Measurements from ENCODE around the gene NAPSA. TPM values are rescaled to one million over a fixed set of nuclear protein-coding genes. Genes with fewer than 3 reads are reported as not detected.

Gene NAPSA
- total RNA-seq, 1 donor from 2014 or later = under 0.01 TPM

DNA sequence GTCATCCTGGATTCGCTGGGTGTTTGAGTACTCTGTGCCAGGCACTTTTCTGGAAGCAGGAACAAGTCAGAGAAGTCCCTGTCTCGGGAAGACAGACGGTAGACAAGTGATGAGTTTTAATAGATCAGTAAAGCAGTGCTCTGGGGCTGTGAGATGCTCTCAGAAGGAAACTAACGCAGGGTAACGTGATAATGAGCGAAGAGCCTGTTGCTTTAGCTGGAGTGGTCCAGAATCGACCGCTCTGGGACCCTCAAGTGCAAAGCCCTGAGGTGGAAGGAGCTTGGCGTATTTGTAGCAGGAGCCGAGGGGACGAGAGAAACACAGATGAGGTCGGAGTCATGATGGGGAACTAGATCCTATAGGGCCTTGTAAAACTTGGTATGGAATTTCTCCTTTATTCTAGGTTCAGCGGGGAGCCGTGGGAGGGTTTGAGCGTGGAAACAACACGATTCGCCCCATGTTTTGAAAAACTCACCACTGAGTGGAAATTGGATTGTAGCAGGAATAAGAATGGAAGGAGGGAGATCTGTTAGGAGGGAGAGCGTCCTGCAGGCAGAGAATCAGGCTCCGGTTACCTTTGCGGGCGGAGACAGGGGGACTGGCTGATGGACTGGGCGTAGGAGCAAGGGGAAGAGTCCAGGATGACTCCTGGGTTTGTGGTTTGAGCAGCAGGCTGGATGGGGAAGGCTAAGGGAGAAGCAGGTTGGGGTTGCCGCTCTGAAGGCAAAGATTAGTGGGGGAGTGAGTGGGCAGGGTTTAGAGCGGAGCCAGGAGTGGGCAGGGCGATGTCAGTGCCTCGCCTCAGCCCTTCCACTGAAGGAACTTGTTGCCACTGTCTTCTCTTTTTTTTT is 19.5 kb upstream of the NAPSA start:
- no peak for DNase-seq (ENCODE audit: low read depth, low spot score)

DNA sequence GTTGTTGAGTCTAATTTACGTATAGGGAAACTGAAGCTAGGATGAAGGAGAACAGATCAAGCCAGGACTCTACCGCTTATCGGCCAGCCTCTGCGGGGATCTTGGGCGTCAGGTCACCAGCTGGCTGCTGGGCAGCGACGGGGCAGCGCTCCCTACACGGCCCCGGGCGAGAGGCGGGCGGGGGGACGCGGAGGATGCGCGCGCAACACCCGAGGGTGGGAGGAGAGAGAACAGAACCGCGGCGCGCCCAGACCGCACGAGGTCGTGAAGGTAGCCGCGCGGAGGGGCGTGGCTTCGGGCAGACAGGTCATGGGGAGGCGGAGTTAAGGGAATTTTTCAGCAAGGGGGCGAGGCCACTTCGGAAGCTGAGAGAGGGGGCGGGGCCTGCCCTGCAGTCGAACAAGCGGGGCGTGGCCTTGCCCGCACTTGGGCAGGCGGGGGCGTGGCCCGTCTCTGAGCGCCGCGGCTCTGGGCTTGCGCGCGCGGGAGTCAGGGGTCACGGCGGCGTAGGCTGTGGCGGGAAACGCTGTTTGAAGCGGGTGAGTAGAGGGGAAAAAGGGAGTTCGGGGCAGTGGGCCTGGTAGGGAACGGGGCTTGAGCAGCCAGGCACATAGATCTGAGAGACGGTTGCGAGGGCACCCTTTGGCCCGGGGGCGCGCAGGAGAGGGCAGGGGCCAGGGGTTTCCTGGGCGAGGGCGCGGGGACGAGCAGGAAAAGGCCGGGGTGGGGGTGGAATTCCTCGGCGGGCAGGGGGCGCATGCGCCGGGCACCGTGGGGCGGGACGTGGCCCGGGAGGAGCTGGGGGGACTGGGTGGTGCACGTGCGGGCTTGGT is 18.6 kb upstream of the NAPSA start, which contains the start of gene POLD1:
TSS of gene POLD1 (plus strand) at position 496 of the 833 bp plus-strand sequence. CDS start 14,505 bp downstream, outside the sequence.
- DNase-seq (ENCODE audit: low read depth, low spot score) = peak; percentile 88

DNA sequence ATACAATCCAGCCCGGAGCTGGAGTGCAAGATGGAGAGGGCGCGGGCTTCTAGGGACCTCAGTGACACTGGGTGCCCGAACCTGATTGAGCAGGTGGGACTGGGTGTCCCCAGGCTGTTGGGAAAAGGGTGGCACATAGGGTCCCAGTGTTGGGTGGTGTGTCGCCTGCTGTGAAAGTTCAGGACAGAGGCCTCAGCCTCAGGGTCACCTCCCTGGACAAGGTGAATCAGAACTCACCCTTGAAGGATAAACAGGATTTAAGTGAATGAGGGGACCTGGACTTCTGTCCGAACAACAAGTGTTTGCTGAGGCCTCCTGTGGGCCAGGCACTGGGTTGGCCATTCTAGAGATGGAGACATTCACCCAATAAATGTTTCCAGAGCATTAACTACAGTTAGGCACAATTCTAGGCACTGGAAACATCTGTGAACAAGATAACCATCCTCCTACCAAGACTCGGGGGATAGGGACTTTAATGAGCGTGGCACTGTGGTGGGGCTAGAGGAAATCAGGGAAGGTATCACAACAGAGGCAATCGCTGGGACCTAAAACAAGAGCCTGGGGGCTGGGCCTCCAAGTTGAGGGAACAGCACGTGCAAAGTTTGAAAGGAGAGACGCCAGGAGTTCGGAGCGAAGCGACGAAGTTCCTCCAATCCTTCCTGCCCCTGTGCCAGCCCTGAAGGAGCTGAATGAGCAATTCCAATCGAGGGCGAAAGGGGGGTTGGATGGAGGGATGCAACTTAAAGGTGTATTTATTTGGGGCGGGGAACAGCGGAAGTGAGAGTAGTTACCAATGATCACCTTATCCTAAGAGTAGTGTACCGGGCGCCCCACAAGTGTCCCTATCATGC is 17.8 kb upstream of the NAPSA start:
- no peak for DNase-seq (ENCODE audit: low read depth, low spot score)

DNA sequence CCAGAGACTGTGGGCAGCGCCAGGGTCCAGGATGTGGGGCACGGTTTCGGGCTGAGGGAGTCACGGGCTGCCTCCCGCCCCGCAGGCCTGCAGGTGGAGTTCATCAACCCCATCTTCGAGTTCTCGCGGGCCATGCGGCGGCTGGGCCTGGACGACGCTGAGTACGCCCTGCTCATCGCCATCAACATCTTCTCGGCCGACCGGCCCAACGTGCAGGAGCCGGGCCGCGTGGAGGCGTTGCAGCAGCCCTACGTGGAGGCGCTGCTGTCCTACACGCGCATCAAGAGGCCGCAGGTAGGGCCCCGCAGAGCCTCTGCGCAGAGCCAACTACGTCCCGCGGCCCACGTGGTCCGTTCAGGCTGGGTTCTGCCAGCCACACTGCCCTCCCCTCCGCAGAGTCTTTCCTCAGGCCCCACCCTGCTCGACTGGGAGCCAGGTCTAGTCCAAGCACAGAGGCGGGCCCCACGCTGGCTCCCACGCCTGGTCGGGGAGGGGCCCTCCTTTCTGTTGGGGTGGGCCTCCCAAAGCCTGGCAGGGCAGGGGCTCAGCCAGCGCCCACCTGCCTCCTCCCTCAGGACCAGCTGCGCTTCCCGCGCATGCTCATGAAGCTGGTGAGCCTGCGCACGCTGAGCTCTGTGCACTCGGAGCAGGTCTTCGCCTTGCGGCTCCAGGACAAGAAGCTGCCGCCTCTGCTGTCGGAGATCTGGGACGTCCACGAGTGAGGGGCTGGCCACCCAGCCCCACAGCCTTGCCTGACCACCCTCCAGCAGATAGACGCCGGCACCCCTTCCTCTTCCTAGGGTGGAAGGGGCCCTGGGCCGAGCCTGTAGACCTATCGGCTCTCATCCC is 16.7 kb upstream of the NAPSA start:
- no peak for DNase-seq (ENCODE audit: low read depth, low spot score)

DNA sequence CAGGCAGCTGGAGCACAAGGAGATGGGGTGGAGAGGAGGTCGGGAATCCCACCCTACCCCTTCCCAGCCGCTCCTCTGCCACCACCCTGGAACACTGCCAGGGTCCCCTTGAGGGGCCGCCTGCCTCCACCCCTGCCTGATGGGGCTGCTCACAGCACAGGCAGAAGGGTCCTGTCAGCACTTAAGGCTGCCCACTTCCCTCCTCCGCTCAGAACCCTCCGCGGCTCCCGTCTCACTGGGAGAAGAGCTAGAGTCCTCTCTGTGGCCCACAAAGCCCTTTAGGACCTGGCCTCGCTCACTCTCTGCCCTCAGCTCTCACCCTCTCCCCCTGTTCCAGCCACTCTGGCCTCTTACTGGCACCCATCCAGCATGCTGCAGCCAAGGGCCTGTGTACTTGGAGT is 15.3 kb upstream of the NAPSA start:
- DNase-seq (ENCODE audit: low read depth, low spot score) = no peak

DNA sequence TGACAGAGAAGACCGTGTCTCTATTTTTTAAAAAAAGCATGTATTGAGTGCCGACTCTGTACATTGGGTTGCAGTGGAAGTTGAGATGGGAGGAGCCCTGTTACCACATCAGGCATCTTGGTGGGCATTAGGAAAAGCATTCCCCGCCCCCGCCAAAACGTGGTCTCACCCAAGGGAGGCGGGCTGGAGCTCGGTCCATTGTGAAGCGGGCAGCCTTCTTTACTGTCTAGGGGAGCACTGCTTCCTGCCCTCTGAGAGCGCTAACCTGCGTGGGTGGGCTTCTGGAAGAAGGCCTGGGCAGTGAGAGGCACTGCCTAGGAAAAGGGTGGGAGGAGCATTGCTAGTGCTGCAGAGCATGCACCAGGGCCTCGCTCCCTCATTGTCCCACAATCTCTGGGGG is 14.7 kb upstream of the NAPSA start:
- no peak for DNase-seq (ENCODE audit: low read depth, low spot score)

DNA sequence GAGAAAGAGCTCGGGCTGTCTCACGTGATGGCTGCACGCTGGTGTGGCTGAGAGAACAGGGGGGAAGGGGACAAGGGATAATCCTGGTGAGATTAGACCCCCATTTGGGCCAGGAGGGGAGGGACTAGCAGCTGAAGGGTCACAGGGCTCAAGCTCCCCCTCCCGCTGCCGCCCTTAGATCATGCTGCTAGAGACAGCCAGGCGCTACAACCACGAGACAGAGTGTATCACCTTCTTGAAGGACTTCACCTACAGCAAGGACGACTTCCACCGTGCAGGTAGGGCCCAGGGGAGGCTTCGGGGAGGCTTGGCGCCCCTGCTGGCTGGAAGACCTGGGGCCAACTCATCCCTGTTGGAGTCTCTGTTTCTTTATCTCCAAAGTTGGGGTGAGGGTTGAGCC is 14.2 kb upstream of the NAPSA start:
- DNase-seq (ENCODE audit: low read depth, low spot score) = no peak

DNA sequence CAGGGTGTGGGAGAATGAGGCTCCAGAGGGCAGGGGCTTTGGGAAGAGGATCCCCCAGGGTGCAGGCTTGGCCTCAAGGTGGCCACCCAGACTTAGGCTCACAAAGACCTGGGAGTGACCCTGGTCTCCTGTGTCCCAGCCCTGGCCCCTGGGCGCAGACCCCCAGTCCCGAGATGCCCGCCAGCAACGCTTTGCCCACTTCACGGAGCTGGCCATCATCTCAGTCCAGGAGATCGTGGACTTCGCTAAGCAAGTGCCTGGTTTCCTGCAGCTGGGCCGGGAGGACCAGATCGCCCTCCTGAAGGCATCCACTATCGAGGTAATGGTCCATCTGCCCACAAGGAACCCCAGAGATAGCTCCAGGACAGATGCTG is 13.4 kb upstream of the NAPSA start:
- DNase-seq (ENCODE audit: low read depth, low spot score) = no peak

DNA sequence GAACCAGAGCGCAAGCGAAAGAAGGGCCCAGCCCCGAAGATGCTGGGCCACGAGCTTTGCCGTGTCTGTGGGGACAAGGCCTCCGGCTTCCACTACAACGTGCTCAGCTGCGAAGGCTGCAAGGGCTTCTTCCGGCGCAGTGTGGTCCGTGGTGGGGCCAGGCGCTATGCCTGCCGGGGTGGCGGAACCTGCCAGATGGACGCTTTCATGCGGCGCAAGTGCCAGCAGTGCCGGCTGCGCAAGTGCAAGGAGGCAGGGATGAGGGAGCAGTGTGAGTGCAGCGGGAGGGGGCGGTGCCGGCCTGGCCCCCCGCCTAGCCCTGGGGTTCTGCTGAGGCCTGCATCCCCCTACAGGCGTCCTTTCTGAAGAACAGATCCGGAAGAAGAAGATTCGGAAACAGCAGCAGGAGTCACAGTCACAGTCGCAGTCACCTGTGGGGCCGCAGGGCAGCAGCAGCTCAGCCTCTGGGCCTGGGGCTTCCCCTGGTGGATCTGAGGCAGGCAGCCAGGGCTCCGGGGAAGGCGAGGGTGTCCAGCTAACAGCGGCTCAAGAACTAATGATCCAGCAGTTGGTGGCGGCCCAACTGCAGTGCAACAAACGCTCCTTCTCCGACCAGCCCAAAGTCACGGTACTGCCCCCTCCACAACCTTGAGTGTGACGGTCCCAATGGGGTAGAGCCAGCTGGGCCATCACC is 12.9 kb upstream of the NAPSA start:
- no peak for DNase-seq (ENCODE audit: low read depth, low spot score)

DNA sequence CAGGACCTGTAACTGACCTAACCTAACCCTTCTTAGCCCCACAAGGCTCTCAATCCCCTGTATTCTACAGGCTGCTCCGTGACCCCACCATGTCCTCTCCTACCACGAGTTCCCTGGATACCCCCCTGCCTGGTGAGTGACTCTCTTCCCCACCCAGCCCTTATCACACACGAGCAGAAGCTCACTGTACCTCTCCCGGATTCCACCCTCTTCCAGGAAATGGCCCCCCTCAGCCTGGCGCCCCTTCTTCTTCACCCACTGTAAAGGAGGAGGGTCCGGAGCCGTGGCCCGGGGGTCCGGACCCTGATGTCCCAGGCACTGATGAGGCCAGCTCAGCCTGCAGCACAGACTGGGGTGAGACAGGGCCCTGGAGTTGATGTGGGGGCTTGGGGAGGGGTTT is 12.1 kb upstream of the NAPSA start:
- DNase-seq (ENCODE audit: low read depth, low spot score) = no peak

DNA sequence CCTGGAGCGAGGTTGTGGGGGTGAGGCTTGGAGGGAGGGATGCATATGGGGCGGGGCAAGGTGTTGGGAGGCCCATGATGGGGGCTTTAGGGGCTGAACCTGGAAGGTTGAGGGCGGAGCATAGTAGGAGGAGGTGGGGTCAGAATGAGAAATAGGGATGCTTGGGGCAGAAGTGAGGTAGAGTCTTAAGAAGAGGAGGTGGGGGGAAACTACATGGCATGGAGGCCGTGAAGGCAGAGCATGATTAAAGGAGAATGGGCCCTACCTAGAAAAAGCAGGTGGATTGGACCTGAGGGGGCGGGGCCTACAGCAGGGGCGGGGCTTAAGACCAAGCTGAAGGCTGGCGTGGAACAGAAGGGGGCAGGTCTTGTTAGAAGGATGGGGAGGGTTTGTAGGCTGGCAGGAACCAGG is 11.6 kb upstream of the NAPSA start:
- DNase-seq (ENCODE audit: low read depth, low spot score) = no peak

DNA sequence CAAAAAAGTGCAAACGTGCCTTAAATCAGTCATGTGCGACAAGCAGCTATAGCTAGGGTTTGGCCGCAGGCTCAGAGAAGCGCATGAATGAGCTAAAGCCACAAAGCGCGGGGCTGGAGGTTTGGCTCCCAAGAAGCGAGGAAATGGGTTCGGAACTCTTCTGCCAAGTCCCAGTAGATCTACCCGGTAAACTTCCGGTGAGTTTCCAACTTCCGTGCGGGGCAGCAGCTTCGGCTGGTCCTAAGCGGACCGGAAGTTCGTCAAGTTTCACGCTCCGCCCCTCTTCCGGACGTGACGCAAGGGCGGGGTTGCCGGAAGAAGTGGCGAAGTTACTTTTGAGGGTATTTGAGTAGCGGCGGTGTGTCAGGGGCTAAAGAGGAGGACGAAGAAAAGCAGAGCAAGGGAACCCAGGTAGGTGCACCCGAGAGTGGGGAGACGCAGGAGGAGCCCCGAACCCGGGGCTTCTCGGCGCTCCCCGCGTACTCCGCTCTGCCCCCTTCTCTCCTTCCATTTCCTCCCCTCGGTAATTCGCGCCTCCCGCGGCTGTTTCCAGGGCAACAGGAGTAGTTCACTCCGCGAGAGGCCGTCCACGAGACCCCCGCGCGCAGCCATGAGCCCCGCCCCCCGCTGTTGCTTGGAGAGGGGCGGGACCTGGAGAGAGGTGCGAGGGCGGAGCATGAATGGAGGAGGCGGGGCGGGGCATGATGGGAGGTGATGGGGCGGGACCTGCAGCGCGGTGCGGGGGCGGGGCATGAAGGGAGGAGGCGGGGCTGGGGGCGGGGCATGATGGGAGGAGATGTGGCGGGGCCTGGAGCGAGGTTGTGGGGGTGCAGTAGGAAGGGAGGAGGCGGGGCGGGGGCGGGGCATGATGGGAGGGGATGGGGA is 11.0 kb upstream of the NAPSA start, which contains the start of gene NR1H2:
TSS of gene NR1H2 (plus strand) at position 292 of the 885 bp plus-strand sequence. CDS start 1,149 bp downstream, outside the sequence.
- peak; percentile 92 for DNase-seq (ENCODE audit: low read depth, low spot score)

DNA sequence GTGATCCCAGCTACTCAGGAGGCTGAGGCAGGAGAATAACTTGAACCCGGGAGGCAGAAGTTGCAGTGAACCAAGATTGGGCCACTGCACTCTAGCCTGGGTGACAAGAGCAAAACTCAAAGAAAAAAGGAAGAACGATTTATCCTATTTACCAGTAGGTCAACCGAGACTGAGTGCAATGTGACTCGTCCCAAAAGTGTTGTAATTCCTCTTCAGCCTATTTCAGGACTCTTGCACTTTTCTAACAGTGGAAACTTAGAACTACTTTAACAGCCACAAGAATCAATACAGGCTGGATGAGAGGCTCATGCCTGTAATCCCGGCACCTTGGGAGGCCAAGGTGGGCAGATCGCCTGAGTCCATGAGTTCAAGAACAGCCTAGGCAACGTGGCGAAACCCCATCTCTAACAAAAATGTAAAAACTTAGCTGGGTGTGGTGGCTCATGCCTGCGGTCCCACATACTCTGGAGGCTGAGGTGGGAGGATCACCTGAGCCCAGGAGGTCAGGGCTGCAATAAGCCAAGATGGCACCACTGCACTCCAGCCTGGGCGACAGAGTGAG is 6.6 kb upstream of the NAPSA start:
- DNase-seq (ENCODE audit: low read depth, low spot score) = no peak

DNA sequence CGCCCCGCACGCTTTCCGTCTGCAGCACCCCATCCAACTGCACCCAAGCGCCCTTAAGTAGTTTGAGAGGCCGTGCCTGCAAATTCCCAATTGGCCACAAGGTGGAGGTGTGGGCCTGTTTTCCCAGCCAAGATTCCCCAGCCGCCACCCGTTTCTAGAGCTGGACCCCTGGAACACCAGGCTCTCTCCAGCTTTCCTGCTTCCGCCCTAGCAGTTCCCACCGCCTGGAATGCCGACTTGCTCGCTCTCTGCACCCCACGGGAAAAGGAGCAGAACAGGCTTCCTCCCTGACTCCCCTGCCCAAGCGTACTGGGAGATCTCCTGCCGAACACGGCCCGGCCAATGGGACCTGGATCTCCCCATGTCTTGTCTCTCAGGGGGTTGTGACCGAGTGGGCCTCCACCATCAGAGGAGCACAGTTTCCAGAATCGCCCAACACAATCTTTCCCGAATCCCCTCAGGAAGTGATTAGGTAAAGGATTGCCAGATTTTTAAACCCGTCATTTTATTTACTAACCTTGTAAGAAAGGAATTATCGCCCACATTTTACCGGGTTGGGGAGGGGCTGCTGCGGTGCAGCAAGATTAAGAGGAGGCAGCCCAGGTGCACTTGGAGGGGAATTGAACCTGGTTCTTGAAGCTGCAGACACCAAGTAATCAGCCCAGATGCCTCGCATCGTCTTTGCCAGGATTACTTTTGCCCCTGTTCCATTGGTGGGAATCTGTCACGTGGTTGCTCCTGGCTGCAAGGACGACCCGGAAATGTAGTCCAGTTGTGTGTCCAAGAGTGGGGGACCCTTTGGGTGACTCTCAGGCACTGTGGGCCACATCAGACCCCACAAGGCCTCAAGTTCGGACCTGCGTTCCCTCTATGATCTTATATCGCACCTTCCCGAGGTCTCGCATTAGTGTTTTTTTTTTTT is 3.5 kb upstream of the NAPSA start:
- no peak for DNase-seq (ENCODE audit: low read depth, low spot score)

DNA sequence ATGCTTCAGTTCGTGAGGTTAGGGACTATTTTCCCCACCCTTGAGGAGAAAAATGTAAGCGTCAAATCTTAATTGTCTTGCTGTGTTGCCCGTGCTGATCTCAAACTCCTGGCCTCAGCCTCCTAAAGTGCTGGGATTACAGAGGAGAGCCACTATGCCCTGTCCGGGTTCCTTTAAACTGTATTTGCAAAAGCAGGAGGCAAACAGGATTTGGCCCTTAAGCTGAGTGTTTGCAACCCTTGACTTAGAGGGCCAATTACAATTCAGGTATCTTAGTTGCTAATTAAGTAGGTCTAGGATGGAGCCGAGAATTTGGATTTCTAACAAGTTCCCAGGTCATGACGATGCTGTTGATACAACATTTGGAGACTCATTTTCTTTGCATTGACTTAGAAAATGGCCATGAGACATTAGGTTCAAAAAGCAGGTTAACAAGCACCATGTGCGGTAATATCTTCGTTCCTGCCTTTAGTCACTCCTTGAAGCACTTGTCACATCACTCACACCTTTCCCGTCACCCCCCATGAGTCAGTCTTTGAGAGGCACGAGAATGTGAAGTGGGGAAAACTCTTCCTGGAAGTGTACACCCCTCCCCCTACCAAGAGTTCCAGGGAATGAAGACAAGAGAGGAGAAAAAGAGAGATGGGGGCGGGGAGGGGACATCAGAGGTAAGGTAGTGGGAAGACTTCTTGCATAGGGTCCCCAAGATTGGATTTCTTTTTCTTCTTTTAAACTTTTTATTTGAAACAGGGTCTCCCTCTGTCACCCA is 2.6 kb downstream of the NAPSA start:
- DNase-seq (ENCODE audit: low read depth, low spot score) = no peak

DNA sequence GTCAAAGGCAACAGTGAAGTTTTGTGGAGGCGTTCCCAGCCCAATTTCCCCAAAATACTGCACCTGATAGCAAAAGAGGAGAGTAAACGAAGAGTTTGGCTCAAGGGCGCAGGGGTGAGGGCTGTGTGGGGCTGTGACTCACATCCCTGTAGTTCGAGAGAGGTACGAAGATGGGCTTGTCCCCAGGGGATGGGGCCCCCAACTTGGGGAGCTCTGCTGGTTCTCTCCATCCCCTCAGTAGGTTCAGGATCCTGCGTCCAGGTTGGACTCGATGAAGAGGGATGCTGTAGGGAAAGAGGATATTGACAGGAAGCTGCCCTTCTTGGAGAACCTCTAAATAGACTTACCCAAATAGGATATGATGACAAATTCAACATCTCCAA is 3.4 kb downstream of the NAPSA start:
- DNase-seq (ENCODE audit: low read depth, low spot score) = no peak

Data from pulmonary artery endothelial cell (primary cell).